ENCODE results near the gene CEP43.

The CEP43 gene

DNA sequence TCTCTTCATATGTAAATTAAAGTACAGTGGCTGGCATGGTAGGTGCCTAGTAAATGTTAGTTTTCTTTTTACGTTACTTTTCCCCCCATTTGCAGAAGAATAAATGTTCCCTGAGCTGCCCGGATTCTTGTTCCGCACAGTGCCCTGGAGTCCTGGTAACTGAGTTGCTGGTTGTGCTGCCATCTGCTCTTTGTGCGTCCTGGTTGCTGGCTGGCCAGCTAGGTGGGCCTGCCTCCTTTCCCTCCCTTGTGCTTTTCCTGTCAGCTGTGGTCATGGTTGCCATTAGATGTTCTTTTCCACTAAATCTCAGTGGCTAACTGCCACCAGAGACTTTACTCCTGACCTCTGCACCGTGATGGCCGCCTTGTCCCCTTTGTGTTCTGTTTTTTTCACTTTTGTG is 28.6 kb downstream of the CEP43 start:
- H3K27ac ChIP-seq, result no peak overlapping the region
- intact Hi-C loops (cut with DNase I; ENCODE audit: low total_unique reads), result no loop called here
- peaks cover 20 to 84% (median 46%) of the 10 kb centered on the region in 3 donors for H3K36me3 ChIP-seq

DNA sequence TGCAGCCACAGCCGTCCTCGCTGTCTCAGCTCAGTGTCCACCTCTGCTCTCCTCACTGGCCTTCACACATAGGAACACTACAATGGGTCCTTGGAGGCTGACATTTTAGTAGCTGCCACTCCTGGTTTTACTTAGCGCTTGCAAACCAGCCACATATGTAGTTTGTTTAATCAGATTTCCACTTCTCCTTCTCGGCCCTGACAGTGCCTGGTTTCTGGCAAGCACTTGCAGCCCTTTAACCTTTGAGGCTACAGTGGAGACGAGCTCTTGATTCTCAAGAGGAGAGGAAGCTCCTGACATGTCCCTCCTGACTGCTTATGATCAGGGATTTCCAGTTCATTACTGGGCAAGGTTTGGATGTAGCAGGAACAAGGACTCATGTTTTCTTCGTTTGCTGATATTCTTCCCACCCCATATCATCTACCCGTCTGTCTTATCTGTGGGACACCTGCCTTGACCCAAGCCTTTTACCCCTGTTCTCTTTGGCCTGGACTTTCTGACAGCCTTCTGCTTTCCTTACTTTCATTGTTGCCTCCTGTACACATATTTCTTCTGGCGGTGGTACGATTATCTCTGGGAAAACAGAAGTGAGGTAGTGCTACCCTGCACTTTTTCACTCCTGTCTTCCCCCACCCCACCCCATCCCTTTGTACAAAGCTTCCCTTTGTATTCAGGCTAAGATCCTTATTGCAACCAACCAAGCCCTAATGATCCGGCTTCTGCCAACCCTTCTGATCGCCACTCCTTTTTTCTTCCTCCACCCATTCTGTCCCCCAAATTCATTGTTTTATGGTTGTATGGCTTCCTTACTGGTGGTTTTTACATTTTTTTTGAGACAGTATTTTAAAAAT is 31.2 kb downstream of the CEP43 start:
- Histone ChIP-seq H3K4me1 (no peaks in the 10 kb centered on the region), H3K36me3 (peaks cover 32 to 79% (median 63%) of the 10 kb centered on the region in 3 donors)
- TF ChIP-seq, protein P1, sequence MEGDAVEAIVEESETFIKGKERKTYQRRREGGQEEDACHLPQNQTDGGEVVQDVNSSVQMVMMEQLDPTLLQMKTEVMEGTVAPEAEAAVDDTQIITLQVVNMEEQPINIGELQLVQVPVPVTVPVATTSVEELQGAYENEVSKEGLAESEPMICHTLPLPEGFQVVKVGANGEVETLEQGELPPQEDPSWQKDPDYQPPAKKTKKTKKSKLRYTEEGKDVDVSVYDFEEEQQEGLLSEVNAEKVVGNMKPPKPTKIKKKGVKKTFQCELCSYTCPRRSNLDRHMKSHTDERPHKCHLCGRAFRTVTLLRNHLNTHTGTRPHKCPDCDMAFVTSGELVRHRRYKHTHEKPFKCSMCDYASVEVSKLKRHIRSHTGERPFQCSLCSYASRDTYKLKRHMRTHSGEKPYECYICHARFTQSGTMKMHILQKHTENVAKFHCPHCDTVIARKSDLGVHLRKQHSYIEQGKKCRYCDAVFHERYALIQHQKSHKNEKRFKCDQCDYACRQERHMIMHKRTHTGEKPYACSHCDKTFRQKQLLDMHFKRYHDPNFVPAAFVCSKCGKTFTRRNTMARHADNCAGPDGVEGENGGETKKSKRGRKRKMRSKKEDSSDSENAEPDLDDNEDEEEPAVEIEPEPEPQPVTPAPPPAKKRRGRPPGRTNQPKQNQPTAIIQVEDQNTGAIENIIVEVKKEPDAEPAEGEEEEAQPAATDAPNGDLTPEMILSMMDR (IDR thresholded peaks at IDR 0.05), result no peak

More for the DNA sequence above, 28.6 kb downstream of the CEP43 start:
- TF ChIP-seq, protein P1 (IDR thresholded peaks at IDR 0.05), result no peak
- Histone ChIP-seq H3K4me1 (no peaks in the 10 kb centered on the region), H3K4me3 (no peak overlapping the region), H3K9me3 (no peaks in the 10 kb centered on the region), H3K27me3 (no peaks in the 10 kb centered on the region)
- DNase-seq, result no peak

DNA sequence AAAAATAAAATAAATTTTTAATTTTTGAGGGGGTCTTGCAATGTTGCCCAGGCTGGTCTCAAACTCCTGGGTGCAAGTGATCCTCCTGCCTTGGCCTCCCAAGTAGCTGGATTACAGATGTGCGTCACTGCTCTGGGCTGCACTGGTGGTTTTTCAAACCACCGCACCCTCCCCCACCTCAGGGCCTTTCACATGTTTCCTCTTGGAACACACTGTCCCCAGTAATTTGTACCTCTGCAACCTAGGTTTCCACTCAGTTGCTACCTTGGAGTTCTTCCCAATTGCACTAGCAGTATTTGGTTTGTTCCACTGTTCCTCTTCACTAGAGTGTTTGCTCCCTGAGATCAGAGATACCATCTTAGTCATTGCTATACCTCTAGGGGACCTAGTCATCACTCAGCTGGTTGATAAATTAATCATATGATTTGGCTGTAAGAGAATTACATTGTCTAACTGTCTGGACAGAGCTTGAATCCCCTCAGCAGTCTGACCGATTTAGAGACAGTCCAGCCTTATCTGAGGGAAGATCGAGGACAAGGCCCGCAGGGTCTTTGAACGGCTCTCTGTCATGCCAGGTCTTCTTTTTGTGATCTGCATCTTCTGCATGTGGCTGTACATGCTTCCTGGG is 32.0 kb downstream of the CEP43 start:
- TF ChIP-seq, protein P1 (IDR thresholded peaks at IDR 0.05), result no peak
- Histone ChIP-seq H3K4me3 (no peak overlapping the region), H3K27ac (no peak overlapping the region), H3K4me1 (no peaks in the 10 kb centered on the region), H3K36me3 (peaks cover 35 to 79% (median 63%) of the 10 kb centered on the region in 3 donors), H3K27me3 (no peaks in the 10 kb centered on the region), H3K9me3 (no peaks in the 10 kb centered on the region)
- intact Hi-C loops (cut with DNase I; ENCODE audit: low total_unique reads), result no loop called here
- DNase-seq, result no peak

More for the DNA sequence above, 31.2 kb downstream of the CEP43 start:
- Histone ChIP-seq H3K4me3 (no peak overlapping the region), H3K27ac (no peak overlapping the region), H3K27me3 (no peaks in the 10 kb centered on the region), H3K9me3 (no peaks in the 10 kb centered on the region)
- intact Hi-C loops (cut with DNase I; ENCODE audit: low total_unique reads), result no loop called here
- DNase-seq, result no peak

GRCh38 chr6:167034056-167034455 is 34.9 kb downstream of the CEP43 start:
- TF ChIP-seq, protein P1 (IDR thresholded peaks at IDR 0.05), result no peak

DNA sequence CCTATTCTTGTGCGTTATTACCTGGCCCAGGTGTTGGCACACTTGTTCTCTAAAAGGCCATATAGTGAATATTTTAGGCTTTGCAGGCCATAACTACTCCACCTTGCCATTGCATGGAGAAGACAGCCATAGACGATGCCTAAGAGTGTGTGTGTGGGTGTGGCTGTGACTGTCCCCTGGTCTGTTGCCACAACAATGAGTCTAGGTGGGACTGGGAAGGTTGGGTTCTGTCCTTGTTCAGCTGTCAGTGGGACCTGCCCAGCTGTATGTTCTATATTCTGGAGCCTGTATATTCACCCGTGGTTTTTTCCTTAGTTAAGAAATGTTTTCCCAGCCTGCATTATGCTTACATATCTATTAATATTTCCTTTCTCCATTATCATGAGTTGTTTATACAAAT is 38.6 kb downstream of the CEP43 start:
- intact Hi-C loops (cut with DNase I; ENCODE audit: low total_unique reads), result no loop called here
- Histone ChIP-seq H3K27me3 (no peaks in the 10 kb centered on the region), H3K4me3 (no peak overlapping the region), H3K9me3 (no peaks in the 10 kb centered on the region), H3K27ac (no peak overlapping the region), H3K4me1 (no peaks in the 10 kb centered on the region), H3K36me3 (peaks cover 47 to 69% (median 48%) of the 10 kb centered on the region in 3 donors)
- DNase-seq, result no peak
- TF ChIP-seq, protein P1 (IDR thresholded peaks at IDR 0.05), result no peak

More at GRCh38 chr6:167034056-167034455, 34.9 kb downstream of the CEP43 start:
- no peaks in the 10 kb centered on the region for H3K27me3 ChIP-seq
- intact Hi-C loops (cut with DNase I; ENCODE audit: low total_unique reads), result no loop called here
- no peak for DNase-seq
- no peaks in the 10 kb centered on the region for H3K4me1 ChIP-seq
- H3K9me3 ChIP-seq, result no peaks in the 10 kb centered on the region
- peaks cover 34 to 76% (median 61%) of the 10 kb centered on the region in 3 donors for H3K36me3 ChIP-seq
- no peak overlapping the region for H3K27ac ChIP-seq
- no peak overlapping the region for H3K4me3 ChIP-seq

Measured in tibial artery (tissue), 4 donors.